HG02970 (cell line): ENCODE measurements around the gene ATXN3.

Experiments
- ATAC-seq: cut with Tn5 transposase; IDR thresholded peaks from one replicate; pipeline ENCODE4 v1.9.1; 2021; ENCODE audit warnings: mild to moderate bottlenecking, moderate library complexity, moderate number of reproducible peaks; ENCODE audit not compliant: unreplicated experiment, low FRiP score

The ATXN3 gene

GRCh38 chr14:92106143-92106926, at the start of gene ATXN3:
ATXN3 (minus strand) TSS chr14:92106582; CDS start chr14:92106552, 30 bp downstream.
- ATAC-seq, result peak; percentile 90

GRCh38 chr14:92154283-92154942, 48.0 kb upstream of the ATXN3 start:
- ATAC-seq, result no peak

- no peak for ATAC-seq
Measured at GRCh38 chr14:92153581-92153980, 47.2 kb upstream of the ATXN3 start.

GRCh38 chr14:92144708-92145107, 38.3 kb upstream of the ATXN3 start:
- ATAC-seq, result no peak

GRCh38 chr14:92143962-92144361, 37.6 kb upstream of the ATXN3 start:
- no peak for ATAC-seq

- ATAC-seq, result no peak
Measured at GRCh38 chr14:92143309-92143708, 36.9 kb upstream of the ATXN3 start.

GRCh38 chr14:92135269-92135668, 28.9 kb upstream of the ATXN3 start:
- no peak for ATAC-seq

- ATAC-seq, result no peak
Measured at GRCh38 chr14:92134456-92134855, 28.1 kb upstream of the ATXN3 start.

GRCh38 chr14:92122761-92123160, 16.4 kb upstream of the ATXN3 start:
- ATAC-seq, result no peak

GRCh38 chr14:92122351-92122677, 15.9 kb upstream of the ATXN3 start:
- ATAC-seq, result no peak

GRCh38 chr14:92121670-92122350, 15.4 kb upstream of the ATXN3 start, which contains the start of the genes CPSF2 and NDUFB1:
CPSF2 (plus strand) TSS chr14:92121969; CDS start chr14:92130985, 9,016 bp downstream.
NDUFB1 (minus strand) TSS chr14:92121706; CDS start chr14:92117637, 4,069 bp downstream.
- peak; percentile 77 for ATAC-seq

GRCh38 chr14:92121207-92121669, 14.9 kb upstream of the ATXN3 start:
- ATAC-seq, result no peak

- ATAC-seq, result no peak
Measured at GRCh38 chr14:92109490-92109889, 3.1 kb upstream of the ATXN3 start.

- no peak for ATAC-seq
Measured at GRCh38 chr14:92108345-92109254, 2.2 kb upstream of the ATXN3 start.

- peak; percentile 9 for ATAC-seq
Measured at GRCh38 chr14:92105893-92106142, 564 bp downstream of the ATXN3 start.

- no peak for ATAC-seq
Measured at GRCh38 chr14:92105073-92105892, 1.1 kb downstream of the ATXN3 start.

GRCh38 chr14:92103363-92103989, 2.9 kb downstream of the ATXN3 start:
- ATAC-seq, result no peak

GRCh38 chr14:92099802-92100201, 6.6 kb downstream of the ATXN3 start:
- ATAC-seq, result no peak

- no peak for ATAC-seq
Measured at GRCh38 chr14:92093320-92093719, 13.1 kb downstream of the ATXN3 start.
